ENCODE results near the gene ISM1. TPM values are rescaled to one million over a fixed set of nuclear protein-coding genes. Genes with fewer than 3 reads are reported as not detected.
A peak's percentile ranks its signal among the peaks of the same experiment; 100 is the strongest.

The ISM1 gene
- total RNA-seq, 2 donors from 2014 or later: 0.23 to 0.58 TPM

GRCh38 chr20:13322621-13323020 is 101.5 kb downstream of the ISM1 start:
- Mint-ChIP-seq H3K9me3 (peaks cover 1% of the 10 kb centered on the region in 2 donors), H3K36me3 (ENCODE audit: insufficient read depth in 2 of 2) (no peaks in the 10 kb centered on the region), H3K27me3 (ENCODE audit: low read depth) (peaks cover 8% of the 10 kb centered on the region), H3K4me3 (peak overlapping the region in 1 of 2 donors; percentile 4), H3K27ac (no peak overlapping the region), H3K4me1 (ENCODE audit: low read depth) (peaks cover 20% of the 10 kb centered on the region)
- DNase-seq (no peak), ATAC-seq (replicated peaks in 1 of 2) (no peak)

- peaks cover 0 to 2% of the 10 kb centered on the region in 2 donors for H3K36me3 Mint-ChIP-seq (ENCODE audit: insufficient read depth in 2 of 2)
- H3K27ac Mint-ChIP-seq: no peak overlapping the region
- peaks cover 20% of the 10 kb centered on the region for H3K4me1 Mint-ChIP-seq (ENCODE audit: low read depth)
- no peak overlapping the region for H3K4me3 Mint-ChIP-seq
- peaks cover 8% of the 10 kb centered on the region for H3K27me3 Mint-ChIP-seq (ENCODE audit: low read depth)
- peak in 1 of 2 donors; percentile 12 for DNase-seq
- peaks cover 1 to 3% of the 10 kb centered on the region in 2 donors for H3K9me3 Mint-ChIP-seq
- no peak for ATAC-seq (replicated peaks in 1 of 2)
Observed at GRCh38 chr20:13325033-13325432, 104.0 kb downstream of the ISM1 start.

GRCh38 chr20:13325796-13326340 is 104.8 kb downstream of the ISM1 start:
- peaks cover 0 to 3% of the 10 kb centered on the region in 2 donors for H3K9me3 Mint-ChIP-seq
- DNase-seq (no peak), ATAC-seq (replicated peaks in 1 of 2) (no peak)
- no peak overlapping the region for H3K4me3 Mint-ChIP-seq
- no peak overlapping the region for H3K27ac Mint-ChIP-seq
- H3K27me3 Mint-ChIP-seq (ENCODE audit: low read depth): peaks cover 8% of the 10 kb centered on the region
- peaks cover 20% of the 10 kb centered on the region for H3K4me1 Mint-ChIP-seq (ENCODE audit: low read depth)
- H3K36me3 Mint-ChIP-seq (ENCODE audit: insufficient read depth in 2 of 2): peaks cover under 1 to 2% of the 10 kb centered on the region in 2 donors

- Mint-ChIP-seq H3K9me3 (peaks cover 0 to 7% of the 10 kb centered on the region in 2 donors), H3K27ac (no peak overlapping the region), H3K4me3 (no peak overlapping the region), H3K4me1 (ENCODE audit: low read depth) (peaks cover 21% of the 10 kb centered on the region), H3K27me3 (ENCODE audit: low read depth) (no peaks in the 10 kb centered on the region), H3K36me3 (ENCODE audit: insufficient read depth in 2 of 2) (peaks cover 1 to 3% of the 10 kb centered on the region in 2 donors)
- no peak for ATAC-seq (replicated peaks in 1 of 2)
- DNase-seq: no peak
Observed at GRCh38 chr20:13331536-13331935, 110.5 kb downstream of the ISM1 start.

- peaks cover 0 to 6% of the 10 kb centered on the region in 2 donors for H3K9me3 Mint-ChIP-seq
- ATAC-seq (replicated peaks in 1 of 2) (no peak), DNase-seq (no peak)
- peaks cover 34% of the 10 kb centered on the region for H3K4me1 Mint-ChIP-seq (ENCODE audit: low read depth)
- H3K36me3 Mint-ChIP-seq (ENCODE audit: insufficient read depth in 2 of 2): peaks cover 1 to 3% of the 10 kb centered on the region in 2 donors
- H3K27me3 Mint-ChIP-seq (ENCODE audit: low read depth): no peaks in the 10 kb centered on the region
- no peak overlapping the region for H3K27ac Mint-ChIP-seq
- no peak overlapping the region for H3K4me3 Mint-ChIP-seq
Observed at GRCh38 chr20:13333036-13333435, 112.0 kb downstream of the ISM1 start.

GRCh38 chr20:13333793-13334192 is 112.7 kb downstream of the ISM1 start:
- Mint-ChIP-seq H3K27me3 (ENCODE audit: low read depth) (no peaks in the 10 kb centered on the region), H3K27ac (no peak overlapping the region), H3K4me1 (ENCODE audit: low read depth) (peaks cover 42% of the 10 kb centered on the region), H3K9me3 (peaks cover 3 to 4% of the 10 kb centered on the region in 2 donors), H3K4me3 (no peak overlapping the region), H3K36me3 (ENCODE audit: insufficient read depth in 2 of 2) (peaks cover 1 to 4% of the 10 kb centered on the region in 2 donors)
- no peak for ATAC-seq (replicated peaks in 1 of 2)
- DNase-seq: no peak

GRCh38 chr20:13336308-13337089 is 115.4 kb downstream of the ISM1 start:
- H3K36me3 Mint-ChIP-seq (ENCODE audit: insufficient read depth in 2 of 2): peaks cover 0 to 4% of the 10 kb centered on the region in 2 donors
- peak overlapping the region; percentile 2 for H3K27ac Mint-ChIP-seq
- H3K27me3 Mint-ChIP-seq (ENCODE audit: low read depth): no peaks in the 10 kb centered on the region
- DNase-seq (peak in 1 of 2 donors; percentile 24), ATAC-seq (replicated peaks in 1 of 2) (peak; percentile 63 to 69)
- H3K4me3 Mint-ChIP-seq: peak overlapping the region; percentile 20 to 61
- H3K4me1 Mint-ChIP-seq (ENCODE audit: low read depth): peaks cover 52% of the 10 kb centered on the region
- H3K9me3 Mint-ChIP-seq: peaks cover 3 to 4% of the 10 kb centered on the region in 2 donors

- Mint-ChIP-seq H3K36me3 (ENCODE audit: insufficient read depth in 2 of 2) (peaks cover 0 to 4% of the 10 kb centered on the region in 2 donors), H3K27ac (peak overlapping the region; percentile 2), H3K9me3 (peaks cover 3 to 4% of the 10 kb centered on the region in 2 donors), H3K27me3 (ENCODE audit: low read depth) (no peaks in the 10 kb centered on the region), H3K4me3 (peak overlapping the region; percentile 20 to 61), H3K4me1 (ENCODE audit: low read depth) (peaks cover 45% of the 10 kb centered on the region)
- ATAC-seq (replicated peaks in 1 of 2) (no peak), DNase-seq (no peak)
Observed at GRCh38 chr20:13337090-13337784, 116.2 kb downstream of the ISM1 start.

GRCh38 chr20:13338097-13338661 is 117.1 kb downstream of the ISM1 start:
- Mint-ChIP-seq H3K9me3 (peaks cover 3 to 4% of the 10 kb centered on the region in 2 donors), H3K4me1 (ENCODE audit: low read depth) (peaks cover 43% of the 10 kb centered on the region), H3K36me3 (ENCODE audit: insufficient read depth in 2 of 2) (peaks cover 0 to 4% of the 10 kb centered on the region in 2 donors), H3K27ac (peak overlapping the region; percentile 4), H3K4me3 (peak overlapping the region in 1 of 2 donors; percentile 10), H3K27me3 (ENCODE audit: low read depth) (no peaks in the 10 kb centered on the region)
- peak; percentile 32 to 48 for ATAC-seq (replicated peaks in 1 of 2)
- peak in 1 of 2 donors; percentile 6 for DNase-seq

GRCh38 chr20:13338999-13339411 is 117.9 kb downstream of the ISM1 start:
- Mint-ChIP-seq H3K27me3 (ENCODE audit: low read depth) (no peaks in the 10 kb centered on the region), H3K27ac (no peak overlapping the region), H3K4me1 (ENCODE audit: low read depth) (peaks cover 43% of the 10 kb centered on the region), H3K4me3 (no peak overlapping the region), H3K9me3 (peaks cover 3 to 6% of the 10 kb centered on the region in 2 donors), H3K36me3 (ENCODE audit: insufficient read depth in 2 of 2) (peaks cover 2 to 4% of the 10 kb centered on the region in 2 donors)
- no peak for DNase-seq
- ATAC-seq (replicated peaks in 1 of 2): no peak

GRCh38 chr20:13340088-13340487 is 119.0 kb downstream of the ISM1 start:
- DNase-seq (no peak), ATAC-seq (replicated peaks in 1 of 2) (no peak)
- no peaks in the 10 kb centered on the region for H3K27me3 Mint-ChIP-seq (ENCODE audit: low read depth)
- H3K4me3 Mint-ChIP-seq: no peak overlapping the region
- H3K36me3 Mint-ChIP-seq (ENCODE audit: insufficient read depth in 2 of 2): peaks cover 2 to 4% of the 10 kb centered on the region in 2 donors
- no peak overlapping the region for H3K27ac Mint-ChIP-seq
- H3K9me3 Mint-ChIP-seq: peaks cover 3 to 6% of the 10 kb centered on the region in 2 donors
- H3K4me1 Mint-ChIP-seq (ENCODE audit: low read depth): peaks cover 43% of the 10 kb centered on the region

GRCh38 chr20:13341737-13342393 is 120.8 kb downstream of the ISM1 start:
- H3K27me3 Mint-ChIP-seq (ENCODE audit: low read depth): no peaks in the 10 kb centered on the region
- DNase-seq (peak; percentile 12 to 47), ATAC-seq (replicated peaks in 1 of 2) (peak; percentile 74 to 77)
- H3K4me3 Mint-ChIP-seq: no peak overlapping the region
- no peak overlapping the region for H3K27ac Mint-ChIP-seq
- H3K36me3 Mint-ChIP-seq (ENCODE audit: insufficient read depth in 2 of 2): peaks cover 2 to 3% of the 10 kb centered on the region in 2 donors
- peaks cover 2 to 3% of the 10 kb centered on the region in 2 donors for H3K9me3 Mint-ChIP-seq
- peaks cover 30% of the 10 kb centered on the region for H3K4me1 Mint-ChIP-seq (ENCODE audit: low read depth)

Measured in activated T-cell treated with anti-CD3 and anti-CD28 coated beads, Interleukin-2, amount 50 U/mL, for 72 hours (primary cell).